ENCODE data around the gene BIN1.

The BIN1 gene

GRCh38 chr2:127101048-127101611, 5.8 kb downstream of the BIN1 start:
- Histone ChIP-seq H3K4me1 (ENCODE audit: control insufficient read depth, insufficient read depth, low read length) (peaks cover 4% of the 10 kb centered on the region), H3K27me3 (ENCODE audit: control insufficient read depth, insufficient read depth, low read length) (no peaks in the 10 kb centered on the region), H3K36me3 (ENCODE audit: control insufficient read depth, insufficient read depth, low read length) (no peaks in the 10 kb centered on the region), H3K9ac (ENCODE audit: low read depth, low read length) (no peak overlapping the region), H3K4me3 (ENCODE audit: low read depth, low read length) (no peak overlapping the region), H3K9me3 (ENCODE audit: control insufficient read depth, insufficient read depth, low read length) (no peaks in the 10 kb centered on the region)

GRCh38 chr2:127100251-127101047, 6.5 kb downstream of the BIN1 start:
- H3K36me3 ChIP-seq (ENCODE audit: control insufficient read depth, insufficient read depth, low read length) = no peaks in the 10 kb centered on the region
- H3K27me3 ChIP-seq (ENCODE audit: control insufficient read depth, insufficient read depth, low read length) = no peaks in the 10 kb centered on the region
- H3K9me3 ChIP-seq (ENCODE audit: control insufficient read depth, insufficient read depth, low read length) = no peaks in the 10 kb centered on the region
- H3K9ac ChIP-seq (ENCODE audit: low read depth, low read length) = no peak overlapping the region
- peaks cover 4% of the 10 kb centered on the region for H3K4me1 ChIP-seq (ENCODE audit: control insufficient read depth, insufficient read depth, low read length)
- H3K4me3 ChIP-seq (ENCODE audit: low read depth, low read length) = no peak overlapping the region

- Histone ChIP-seq H3K9me3 (ENCODE audit: control insufficient read depth, insufficient read depth, low read length) (no peaks in the 10 kb centered on the region), H3K4me1 (ENCODE audit: control insufficient read depth, insufficient read depth, low read length) (peaks cover 3% of the 10 kb centered on the region), H3K4me3 (ENCODE audit: low read depth, low read length) (no peak overlapping the region), H3K9ac (ENCODE audit: low read depth, low read length) (no peak overlapping the region), H3K27me3 (ENCODE audit: control insufficient read depth, insufficient read depth, low read length) (no peaks in the 10 kb centered on the region), H3K36me3 (ENCODE audit: control insufficient read depth, insufficient read depth, low read length) (no peaks in the 10 kb centered on the region)
Measured at GRCh38 chr2:127098711-127099110, 8.2 kb downstream of the BIN1 start.

- Histone ChIP-seq H3K9me3 (ENCODE audit: control insufficient read depth, insufficient read depth, low read length) (no peaks in the 10 kb centered on the region), H3K4me3 (ENCODE audit: low read depth, low read length) (no peak overlapping the region), H3K9ac (ENCODE audit: low read depth, low read length) (no peak overlapping the region), H3K4me1 (ENCODE audit: control insufficient read depth, insufficient read depth, low read length) (peaks cover 3% of the 10 kb centered on the region), H3K36me3 (ENCODE audit: control insufficient read depth, insufficient read depth, low read length) (no peaks in the 10 kb centered on the region), H3K27me3 (ENCODE audit: control insufficient read depth, insufficient read depth, low read length) (no peaks in the 10 kb centered on the region)
Measured at GRCh38 chr2:127097841-127098651, 8.9 kb downstream of the BIN1 start.

- no peaks in the 10 kb centered on the region for H3K9me3 ChIP-seq (ENCODE audit: control insufficient read depth, insufficient read depth, low read length)
- H3K36me3 ChIP-seq (ENCODE audit: control insufficient read depth, insufficient read depth, low read length) = no peaks in the 10 kb centered on the region
- no peaks in the 10 kb centered on the region for H3K27me3 ChIP-seq (ENCODE audit: control insufficient read depth, insufficient read depth, low read length)
- peaks cover 3% of the 10 kb centered on the region for H3K4me1 ChIP-seq (ENCODE audit: control insufficient read depth, insufficient read depth, low read length)
- no peak overlapping the region for H3K9ac ChIP-seq (ENCODE audit: low read depth, low read length)
- H3K4me3 ChIP-seq (ENCODE audit: low read depth, low read length) = no peak overlapping the region
Measured at GRCh38 chr2:127097471-127097765, 9.5 kb downstream of the BIN1 start.

- Histone ChIP-seq H3K9me3 (ENCODE audit: control insufficient read depth, insufficient read depth, low read length) (no peaks in the 10 kb centered on the region), H3K4me3 (ENCODE audit: low read depth, low read length) (no peak overlapping the region), H3K4me1 (ENCODE audit: control insufficient read depth, insufficient read depth, low read length) (peaks cover 3% of the 10 kb centered on the region), H3K36me3 (ENCODE audit: control insufficient read depth, insufficient read depth, low read length) (no peaks in the 10 kb centered on the region), H3K27me3 (ENCODE audit: control insufficient read depth, insufficient read depth, low read length) (no peaks in the 10 kb centered on the region), H3K9ac (ENCODE audit: low read depth, low read length) (no peak overlapping the region)
Measured at GRCh38 chr2:127096718-127097470, 10.1 kb downstream of the BIN1 start.

- no peaks in the 10 kb centered on the region for H3K36me3 ChIP-seq (ENCODE audit: control insufficient read depth, insufficient read depth, low read length)
- H3K9me3 ChIP-seq (ENCODE audit: control insufficient read depth, insufficient read depth, low read length) = no peaks in the 10 kb centered on the region
- no peak overlapping the region for H3K9ac ChIP-seq (ENCODE audit: low read depth, low read length)
- no peaks in the 10 kb centered on the region for H3K27me3 ChIP-seq (ENCODE audit: control insufficient read depth, insufficient read depth, low read length)
- H3K4me3 ChIP-seq (ENCODE audit: low read depth, low read length) = no peak overlapping the region
- H3K4me1 ChIP-seq (ENCODE audit: control insufficient read depth, insufficient read depth, low read length) = peaks cover 3% of the 10 kb centered on the region
Measured at GRCh38 chr2:127096280-127096679, 10.7 kb downstream of the BIN1 start.

GRCh38 chr2:127095784-127096183, 11.2 kb downstream of the BIN1 start:
- Histone ChIP-seq H3K4me3 (ENCODE audit: low read depth, low read length) (no peak overlapping the region), H3K4me1 (ENCODE audit: control insufficient read depth, insufficient read depth, low read length) (peaks cover 3% of the 10 kb centered on the region), H3K27me3 (ENCODE audit: control insufficient read depth, insufficient read depth, low read length) (no peaks in the 10 kb centered on the region), H3K9ac (ENCODE audit: low read depth, low read length) (no peak overlapping the region), H3K9me3 (ENCODE audit: control insufficient read depth, insufficient read depth, low read length) (no peaks in the 10 kb centered on the region), H3K36me3 (ENCODE audit: control insufficient read depth, insufficient read depth, low read length) (no peaks in the 10 kb centered on the region)

- Histone ChIP-seq H3K36me3 (ENCODE audit: control insufficient read depth, insufficient read depth, low read length) (no peaks in the 10 kb centered on the region), H3K9ac (ENCODE audit: low read depth, low read length) (no peak overlapping the region), H3K27me3 (ENCODE audit: control insufficient read depth, insufficient read depth, low read length) (no peaks in the 10 kb centered on the region), H3K4me1 (ENCODE audit: control insufficient read depth, insufficient read depth, low read length) (peaks cover 3% of the 10 kb centered on the region), H3K4me3 (ENCODE audit: low read depth, low read length) (no peak overlapping the region), H3K9me3 (ENCODE audit: control insufficient read depth, insufficient read depth, low read length) (no peaks in the 10 kb centered on the region)
Measured at GRCh38 chr2:127095367-127095641, 11.7 kb downstream of the BIN1 start.

GRCh38 chr2:127094509-127095366, 12.2 kb downstream of the BIN1 start:
- Histone ChIP-seq H3K36me3 (ENCODE audit: control insufficient read depth, insufficient read depth, low read length) (no peaks in the 10 kb centered on the region), H3K9me3 (ENCODE audit: control insufficient read depth, insufficient read depth, low read length) (no peaks in the 10 kb centered on the region), H3K4me3 (ENCODE audit: low read depth, low read length) (no peak overlapping the region), H3K27me3 (ENCODE audit: control insufficient read depth, insufficient read depth, low read length) (no peaks in the 10 kb centered on the region), H3K4me1 (ENCODE audit: control insufficient read depth, insufficient read depth, low read length) (peaks cover 3% of the 10 kb centered on the region), H3K9ac (ENCODE audit: low read depth, low read length) (no peak overlapping the region)

- Histone ChIP-seq H3K9me3 (ENCODE audit: control insufficient read depth, insufficient read depth, low read length) (no peaks in the 10 kb centered on the region), H3K4me1 (ENCODE audit: control insufficient read depth, insufficient read depth, low read length) (peaks cover 3% of the 10 kb centered on the region), H3K36me3 (ENCODE audit: control insufficient read depth, insufficient read depth, low read length) (no peaks in the 10 kb centered on the region), H3K4me3 (ENCODE audit: low read depth, low read length) (no peak overlapping the region), H3K9ac (ENCODE audit: low read depth, low read length) (no peak overlapping the region), H3K27me3 (ENCODE audit: control insufficient read depth, insufficient read depth, low read length) (no peaks in the 10 kb centered on the region)
Measured at GRCh38 chr2:127093648-127094210, 13.2 kb downstream of the BIN1 start.
